Common myeloid progenitor, CD34-positive (primary cell): ENCODE measurements around the gene SNRPB2.
A peak's percentile ranks its signal among the peaks of the same experiment; 100 is the strongest.

Experiments used
- CTCF ChIA-PET: fragments of 350-600 bp; sonication (Branson Sonifier 250); formaldehyde crosslinking; loops from one replicate; lab custom pipeline; 2021; ENCODE audit warnings: antibody characterized with exemption; lab: Charles Lee
- POLR2A ChIA-PET: fragments of 350-600 bp; sonication (Branson Sonifier 250); formaldehyde crosslinking; loops from one replicate; lab custom pipeline; 2021; ENCODE audit warnings: antibody characterized with exemption; lab: Charles Lee
- DNase-seq, 3 donors: peaks; one replicate each; pipeline versions ENCODE4 v3.0.0 to v3.0.0-alpha.2; 2013
- H3K27ac ChIP-seq, 2 experiments: 1 replicate in 1 of 2; 2 replicates in 1 of 2; pipeline ENCODE4 v1.7.0; 2013; ENCODE audit warnings: inconsistent platforms in 2 of 2, low read length in 2 of 2, mild to moderate bottlenecking in 2 of 2, low read depth in 1 of 2, moderate library complexity in 1 of 2; ENCODE audit not compliant: severe bottlenecking in 2 of 2, insufficient read depth in 1 of 2, poor library complexity in 1 of 2
- H3K27me3 ChIP-seq, 5 experiments: replicated peaks in 2 of 5; 1 replicate in 3 of 5; 2 replicates in 2 of 5; pipeline versions ENCODE4 v1.6.1 to v1.7.0; 2013; ENCODE audit warnings: low read length in 4 of 5, mild to moderate bottlenecking in 2 of 5, moderate library complexity in 2 of 5, inconsistent platforms in 1 of 5; ENCODE audit not compliant: insufficient read depth in 5 of 5, control insufficient read depth in 4 of 5
- H3K36me3 ChIP-seq, 4 experiments: 1 replicate in 2 of 4; 2 replicates in 2 of 4; pipeline versions ENCODE4 v1.6.1 to v1.7.0; 2013; ENCODE audit warnings: low read length in 3 of 4, control low read depth in 1 of 4, mild to moderate bottlenecking in 1 of 4; ENCODE audit not compliant: control insufficient read depth in 4 of 4, insufficient read depth in 4 of 4
- H3K4me1 ChIP-seq, 4 experiments: 1 replicate in 3 of 4; 2 replicates in 1 of 4; pipeline versions ENCODE4 v1.6.1 to v1.7.1; 2013; ENCODE audit warnings: low read length in 3 of 4, mild to moderate bottlenecking in 3 of 4, control low read depth in 1 of 4, inconsistent platforms in 1 of 4, moderate library complexity in 1 of 4; ENCODE audit not compliant: control insufficient read depth in 4 of 4, insufficient read depth in 4 of 4; ENCODE audit errors: control extremely low read depth in 1 of 4
- H3K4me3 ChIP-seq, 7 experiments: 1 replicate in 4 of 7; 2 replicates in 3 of 7; pipeline versions ENCODE4 v1.5.1 to v1.7.0; 2013; ENCODE audit warnings: mild to moderate bottlenecking in 7 of 7, low read length in 6 of 7, moderate library complexity in 6 of 7, inconsistent platforms in 2 of 7, low read depth in 2 of 7, control low read depth in 1 of 7; ENCODE audit not compliant: insufficient read depth in 4 of 7, control insufficient read depth in 1 of 7; ENCODE audit errors: extremely low read depth in 1 of 7
- H3K9me3 ChIP-seq, 5 experiments: 1 replicate in 4 of 5; 2 replicates in 1 of 5; pipeline versions ENCODE4 v1.6.1 to v1.7.1; 2013; ENCODE audit warnings: low read length in 4 of 5, mild to moderate bottlenecking in 2 of 5, inconsistent platforms in 1 of 5, low read depth in 1 of 5, moderate library complexity in 1 of 5; ENCODE audit not compliant: control insufficient read depth in 4 of 5, insufficient read depth in 2 of 5; ENCODE audit errors: control extremely low read depth in 1 of 5
- WGBS: methylation state at CpG from one replicate; pipeline ENCODE4 v1.1.5; 2013; ENCODE audit not compliant: insufficient coverage; 5-methylcytosine and 5-hydroxymethylcytosine counted together

SNRPB2 gene

GRCh38 chr20:16694161-16694560 lies 35.7 kb upstream of the SNRPB2 start:
- Histone ChIP-seq H3K27me3 (peaks cover 0 to 9% (median 2%) of the 10 kb centered on the region in 5 experiments), H3K27ac (no peak overlapping the region), H3K9me3 (no peaks in the 10 kb centered on the region), H3K4me1 (no peaks in the 10 kb centered on the region), H3K4me3 (no peak overlapping the region), H3K36me3 (no peaks in the 10 kb centered on the region)
- POLR2A ChIA-PET = interaction anchor here (0.6 kb wide), 1 partner anchor 138 kb away, joined by 3 read pairs; no protein-coding TSS in a partner anchor
- 100% methylated on average over 1 of the region's 3 CpGs for WGBS
- no peak for DNase-seq
- CTCF ChIA-PET = no interaction called here

DNA sequence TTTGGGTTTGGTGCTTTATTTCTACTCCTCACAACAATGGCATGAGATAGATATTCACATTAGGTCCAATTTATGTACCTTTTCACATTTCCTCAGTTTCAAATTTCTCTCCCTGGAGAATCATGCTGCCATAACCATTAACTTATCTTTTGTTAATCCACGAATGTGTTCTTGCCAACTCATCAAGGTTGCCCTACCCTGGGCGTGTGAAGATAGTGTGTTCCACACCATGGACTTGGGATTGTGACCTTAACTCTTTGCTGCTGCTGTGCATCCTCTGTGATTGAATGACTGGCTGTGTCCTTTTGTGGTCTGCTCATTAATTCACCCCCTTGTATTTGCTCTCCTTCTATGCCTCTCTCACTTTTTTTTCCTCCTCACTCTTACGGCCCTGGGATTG lies 34.2 kb upstream of the SNRPB2 start:
- peaks cover 0 to 9% (median 2%) of the 10 kb centered on the region in 5 experiments for H3K27me3 ChIP-seq
- no peaks in the 10 kb centered on the region for H3K36me3 ChIP-seq
- DNase-seq = no peak
- no peak overlapping the region for H3K4me3 ChIP-seq
- CTCF ChIA-PET = interaction anchor here (1.1 kb wide), 1 partner anchor 66 kb away, joined by 3 read pairs; no protein-coding TSS in a partner anchor
- no peak overlapping the region for H3K27ac ChIP-seq
- POLR2A ChIA-PET = no interaction called here
- no peaks in the 10 kb centered on the region for H3K4me1 ChIP-seq
- H3K9me3 ChIP-seq = no peaks in the 10 kb centered on the region
- WGBS = 86% methylated on average over 2 of the region's 3 CpGs

- Histone ChIP-seq H3K36me3 (no peaks in the 10 kb centered on the region), H3K27me3 (peaks cover 0 to 7% (median 2%) of the 10 kb centered on the region in 5 experiments), H3K27ac (no peak overlapping the region), H3K9me3 (no peaks in the 10 kb centered on the region), H3K4me3 (no peak overlapping the region), H3K4me1 (no peaks in the 10 kb centered on the region)
- CTCF ChIA-PET = no interaction called here
- 93% methylated on average over 4 of the region's 4 CpGs for WGBS
- POLR2A ChIA-PET = no interaction called here
- DNase-seq = no peak
Observed at GRCh38 chr20:16699293-16699692, 30.5 kb upstream of the SNRPB2 start.

- no CpG with 5 or more reads among the region's 3 CpGs for WGBS
- H3K9me3 ChIP-seq = peaks cover 0 to 2% (median 0%) of the 10 kb centered on the region in 5 experiments
- H3K36me3 ChIP-seq = no peaks in the 10 kb centered on the region
- POLR2A ChIA-PET = no interaction called here
- H3K27me3 ChIP-seq = peaks cover 0 to 5% (median 2%) of the 10 kb centered on the region in 5 experiments
- no peak overlapping the region for H3K27ac ChIP-seq
- DNase-seq = peak; percentile 2 to 27 (median 24)
- CTCF ChIA-PET = interaction anchor here (1.1 kb wide), 1 partner anchor 60 kb away, joined by 4 read pairs; no protein-coding TSS in a partner anchor
- no peak overlapping the region for H3K4me3 ChIP-seq
- no peaks in the 10 kb centered on the region for H3K4me1 ChIP-seq
Observed at GRCh38 chr20:16701296-16701695, 28.5 kb upstream of the SNRPB2 start.

GRCh38 chr20:16703570-16703969 lies 26.3 kb upstream of the SNRPB2 start:
- 73% methylated on average over 2 of the region's 4 CpGs for WGBS
- no peaks in the 10 kb centered on the region for H3K36me3 ChIP-seq
- POLR2A ChIA-PET = no interaction called here
- CTCF ChIA-PET = interaction anchor here (1.2 kb wide), 1 partner anchor 58 kb away, joined by 5 read pairs; no protein-coding TSS in a partner anchor
- DNase-seq = no peak
- H3K4me3 ChIP-seq = no peak overlapping the region
- peaks cover 0 to 4% (median 0%) of the 10 kb centered on the region in 5 experiments for H3K9me3 ChIP-seq
- H3K27me3 ChIP-seq = peaks cover 0 to 3% (median 0%) of the 10 kb centered on the region in 5 experiments
- no peak overlapping the region for H3K27ac ChIP-seq
- no peaks in the 10 kb centered on the region for H3K4me1 ChIP-seq

- no peak for DNase-seq
- CTCF ChIA-PET = no interaction called here
- Histone ChIP-seq H3K9me3 (peaks cover 0 to 4% (median 0%) of the 10 kb centered on the region in 5 experiments), H3K27me3 (peaks cover 0 to 15% (median 3%) of the 10 kb centered on the region in 5 experiments), H3K36me3 (no peaks in the 10 kb centered on the region), H3K4me3 (no peak overlapping the region), H3K4me1 (peaks cover 0 to 15% (median 0%) of the 10 kb centered on the region in 4 experiments), H3K27ac (no peak overlapping the region)
- POLR2A ChIA-PET = no interaction called here
- 100% methylated on average over 2 of the region's 3 CpGs for WGBS
Observed at GRCh38 chr20:16707674-16708073, 22.2 kb upstream of the SNRPB2 start.

- H3K27ac ChIP-seq = no peak overlapping the region
- peaks cover 0 to 15% (median 3%) of the 10 kb centered on the region in 5 experiments for H3K27me3 ChIP-seq
- no peaks in the 10 kb centered on the region for H3K36me3 ChIP-seq
- POLR2A ChIA-PET = interaction anchor here (0.8 kb wide), 1 partner anchor 38 kb away, joined by 5 read pairs; no protein-coding TSS in a partner anchor
- H3K4me3 ChIP-seq = no peak overlapping the region
- no peak for DNase-seq
- H3K9me3 ChIP-seq = peaks cover 0 to 4% (median 0%) of the 10 kb centered on the region in 5 experiments
- H3K4me1 ChIP-seq = peaks cover 0 to 16% (median 0%) of the 10 kb centered on the region in 4 experiments
- CTCF ChIA-PET = no interaction called here
Observed at GRCh38 chr20:16708602-16709001, 21.2 kb upstream of the SNRPB2 start.
